ENCODE results near the gene DYNLRB1.

The DYNLRB1 gene

DNA sequence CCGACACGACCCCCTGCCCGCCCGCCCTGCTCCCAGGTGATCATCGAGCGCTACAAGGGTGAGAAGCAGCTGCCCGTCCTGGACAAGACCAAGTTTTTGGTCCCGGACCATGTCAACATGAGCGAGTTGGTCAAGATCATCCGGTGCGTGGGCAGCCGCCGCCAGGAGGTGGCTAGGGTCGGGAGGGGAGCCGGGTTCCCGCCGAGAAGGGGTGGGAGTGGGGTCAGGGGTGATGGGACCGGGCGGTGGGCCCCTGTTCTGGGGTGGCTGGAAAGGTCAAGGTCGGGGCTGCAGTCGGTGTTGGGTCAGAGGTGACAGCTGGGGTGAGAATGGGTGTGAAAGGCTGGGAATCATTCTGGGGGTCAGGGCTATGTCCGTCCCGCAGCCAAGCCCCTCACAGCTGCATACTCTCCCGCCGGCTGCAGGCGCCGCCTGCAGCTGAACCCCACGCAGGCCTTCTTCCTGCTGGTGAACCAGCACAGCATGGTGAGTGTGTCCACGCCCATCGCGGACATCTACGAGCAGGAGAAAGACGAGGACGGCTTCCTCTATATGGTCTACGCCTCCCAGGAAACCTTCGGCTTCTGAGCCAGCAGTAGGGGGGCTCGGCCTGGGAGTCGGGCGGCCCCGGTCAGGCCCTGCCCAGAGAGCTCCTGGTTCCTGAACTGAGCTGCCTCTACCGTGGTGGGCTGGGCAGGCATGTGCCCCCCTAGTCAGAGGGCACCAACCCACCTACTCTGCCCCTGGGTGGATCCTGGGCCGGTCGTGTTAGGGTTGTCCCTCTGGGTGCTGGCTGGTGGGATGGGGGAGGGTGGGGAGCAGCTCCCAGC lies 43.3 kb downstream of the DYNLRB1 start:
- DNase-seq, result peak; percentile 52

- peak; percentile 21 for DNase-seq
Measured at GRCh38 chr20:34560141-34560523, 43.9 kb downstream of the DYNLRB1 start.

DNA sequence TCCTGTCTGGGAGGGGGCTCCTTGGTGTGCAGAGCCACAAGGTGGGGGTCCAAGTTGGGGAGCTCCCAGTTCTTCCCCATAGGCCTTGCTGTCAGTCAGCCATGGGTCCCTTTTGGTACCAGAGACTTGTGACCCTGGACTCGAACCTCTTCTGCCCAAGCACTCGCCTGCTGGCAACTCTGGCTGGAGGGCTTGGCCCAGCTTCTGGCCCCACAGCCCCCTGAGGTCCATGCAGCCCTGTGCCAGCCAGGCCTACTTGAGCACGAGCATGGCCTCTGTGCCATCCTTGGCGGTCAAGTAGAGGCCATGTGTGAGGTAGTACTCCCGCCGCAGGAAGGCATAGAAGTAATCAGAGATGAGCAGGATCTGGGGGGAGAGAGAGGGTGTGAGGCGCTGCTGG lies 44.4 kb downstream of the DYNLRB1 start:
- DNase-seq, result no peak

- no peak for DNase-seq
Measured at GRCh38 chr20:34561661-34562060, 45.4 kb downstream of the DYNLRB1 start.

DNA sequence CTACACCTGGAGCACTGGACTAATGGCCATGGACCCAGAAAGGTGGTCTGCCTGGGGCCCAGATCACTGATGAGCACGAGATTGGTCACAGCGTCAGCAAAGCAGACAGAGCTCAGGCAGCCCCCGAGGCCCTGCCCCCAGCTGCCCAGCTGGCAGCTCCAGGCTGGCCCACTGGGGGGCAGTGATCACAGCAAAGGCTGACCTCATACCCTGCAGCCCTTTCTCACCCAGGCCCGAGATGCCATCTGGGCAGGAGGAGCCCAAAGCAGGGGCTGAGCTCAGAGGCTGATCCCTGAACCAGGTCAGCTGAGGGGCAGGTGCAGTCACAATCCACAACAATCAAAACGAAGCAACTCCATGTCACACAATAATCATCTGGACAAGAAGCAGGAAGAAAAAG lies 46.4 kb downstream of the DYNLRB1 start:
- DNase-seq, result peak; percentile 72

- DNase-seq, result no peak
Measured at GRCh38 chr20:34564833-34565232, 48.6 kb downstream of the DYNLRB1 start.

DNA sequence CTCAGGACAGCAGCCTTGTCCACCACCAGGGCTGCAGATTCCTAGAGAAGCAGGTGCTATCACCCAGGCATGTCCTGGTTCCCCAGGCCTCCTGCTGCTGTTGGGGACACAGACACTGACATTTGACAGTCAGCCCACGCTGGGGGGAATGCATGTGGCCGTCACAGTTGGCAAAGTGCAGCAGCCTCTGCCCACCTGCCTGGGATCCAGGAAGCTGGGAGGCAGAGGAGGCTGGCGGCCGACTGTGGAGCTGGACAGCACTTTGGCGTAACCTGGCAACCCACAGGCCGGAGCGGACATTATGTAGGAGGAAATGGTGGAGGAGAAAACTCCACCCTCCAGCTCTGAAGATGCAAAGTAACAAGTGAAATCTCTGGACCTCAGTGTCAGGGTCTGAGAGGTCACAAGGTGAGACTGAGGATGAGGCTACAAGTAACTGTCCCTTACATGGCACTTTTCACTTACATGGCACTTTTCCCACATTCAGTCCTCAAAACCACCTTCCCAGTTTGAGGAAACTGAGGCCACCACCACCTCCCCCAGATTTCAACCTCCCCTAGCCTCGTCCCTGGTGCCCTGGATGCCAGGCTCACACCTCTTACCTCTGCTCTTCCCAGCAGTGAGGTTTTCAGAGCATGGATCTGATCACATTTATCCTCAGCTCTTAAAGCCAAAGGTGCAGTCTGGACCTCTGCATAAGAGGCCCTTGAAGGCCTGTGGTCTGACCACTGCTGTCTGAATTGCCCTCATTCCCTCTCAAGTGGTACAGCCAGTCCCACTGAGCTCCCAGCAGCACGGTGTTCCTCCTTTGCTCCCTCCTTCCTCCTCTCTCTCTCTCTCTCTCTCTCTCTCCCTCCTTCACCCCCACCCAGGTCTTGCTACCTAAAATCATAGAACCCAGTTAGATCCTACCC lies 51.0 kb downstream of the DYNLRB1 start:
- DNase-seq, result no peak

GRCh38 chr20:34567892-34568865 lies 52.0 kb downstream of the DYNLRB1 start:
- DNase-seq, result no peak

DNA sequence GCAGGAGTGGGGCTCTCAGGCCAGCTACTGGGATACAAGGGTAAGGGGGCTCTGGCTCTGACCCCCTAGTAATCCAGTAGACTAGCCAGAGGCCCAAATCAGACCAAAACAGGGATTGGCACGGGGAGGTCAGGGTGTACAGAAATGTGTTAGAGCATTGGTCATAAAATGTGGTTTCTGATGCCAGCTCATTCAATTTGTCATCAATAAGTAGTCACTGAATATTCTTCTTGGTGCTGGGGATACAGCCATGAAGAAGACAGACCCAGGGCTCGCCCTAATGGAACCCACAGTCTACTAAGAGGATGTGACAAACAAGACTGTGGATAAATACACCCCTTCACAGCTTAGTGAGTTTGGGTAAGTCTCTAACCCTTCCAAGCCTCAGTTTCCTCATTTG lies 53.4 kb downstream of the DYNLRB1 start:
- DNase-seq, result no peak

DNA sequence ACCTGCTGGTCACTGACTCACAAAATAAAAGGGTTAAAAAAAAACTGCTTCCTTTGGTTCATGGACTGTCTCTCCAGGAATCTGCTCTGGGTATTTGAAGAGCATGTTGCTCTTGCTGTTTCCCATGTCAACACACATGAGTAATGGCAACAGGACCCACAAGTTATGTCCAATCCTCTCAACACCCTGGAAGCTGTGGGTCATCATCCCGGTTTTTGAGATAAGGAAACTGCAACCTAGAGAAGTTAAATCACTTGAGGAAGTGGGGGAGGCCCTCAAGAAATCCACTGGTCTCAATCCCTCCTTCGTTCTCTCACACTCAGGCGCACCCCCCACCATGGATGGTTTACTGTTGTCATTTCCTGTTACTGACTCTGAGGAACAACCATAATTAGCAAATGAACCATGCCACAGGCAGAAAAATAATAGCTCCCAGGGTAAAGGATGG lies 54.7 kb downstream of the DYNLRB1 start:
- DNase-seq, result no peak

- DNase-seq, result no peak
Measured at GRCh38 chr20:34571753-34572152, 55.5 kb downstream of the DYNLRB1 start.

DNA sequence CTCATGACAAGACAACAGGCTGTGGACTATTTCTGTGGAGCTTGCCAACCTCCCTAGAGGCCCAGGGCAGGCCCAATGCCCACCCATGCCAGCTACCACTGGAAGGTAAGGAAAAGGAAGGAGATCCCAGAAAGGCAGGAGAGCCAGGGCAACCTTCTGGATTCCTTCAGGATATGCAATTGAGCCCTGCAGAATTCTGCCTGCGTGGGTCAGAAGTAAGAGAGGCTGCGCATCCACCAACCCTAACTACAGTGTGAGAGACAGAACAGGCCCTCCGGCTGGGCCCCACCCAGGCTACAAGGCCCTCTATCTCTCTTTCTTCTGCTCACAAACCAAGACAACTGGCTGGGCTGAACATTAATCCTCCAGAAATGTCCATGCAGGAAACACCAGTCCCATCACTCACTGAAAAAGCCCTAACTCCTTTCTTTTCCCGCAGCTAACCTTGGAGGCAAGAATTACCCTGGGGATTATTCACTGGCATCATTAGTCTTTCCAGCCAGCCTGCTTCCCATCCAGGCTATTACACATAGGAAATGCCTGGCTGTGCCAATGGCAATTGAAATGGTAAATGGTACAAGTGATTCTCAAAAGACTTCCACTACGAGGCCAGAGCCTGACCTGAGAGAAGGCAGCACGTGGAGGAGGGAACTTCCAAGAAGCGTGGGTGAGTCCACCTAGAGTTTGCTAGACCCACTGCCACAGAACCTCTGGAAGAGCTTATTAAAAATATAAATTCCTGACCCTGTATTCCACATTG lies 57.5 kb downstream of the DYNLRB1 start:
- DNase-seq, result no peak

- no peak for DNase-seq
Measured at GRCh38 chr20:34574426-34574825, 58.2 kb downstream of the DYNLRB1 start.

DNA sequence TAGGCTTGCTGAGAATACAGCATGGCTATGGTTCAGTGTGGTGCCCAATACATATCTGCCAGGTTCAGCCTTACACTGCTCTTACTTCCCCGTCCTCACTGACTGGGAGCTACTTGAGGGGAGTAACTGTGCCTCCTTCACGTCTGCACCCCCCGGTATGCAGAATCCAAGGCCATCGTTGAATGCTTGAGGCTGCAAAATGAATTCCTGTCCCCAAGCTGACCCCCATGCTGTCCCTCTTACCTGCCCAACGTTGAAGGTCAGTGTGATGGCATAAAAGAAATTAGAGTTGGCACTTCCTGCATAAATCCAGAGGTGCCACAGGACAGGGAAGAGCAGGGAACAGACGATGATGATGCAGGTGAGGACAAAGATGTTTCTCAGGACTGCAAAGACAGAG lies 58.6 kb downstream of the DYNLRB1 start:
- no peak for DNase-seq

- DNase-seq, result no peak
Measured at GRCh38 chr20:34575271-34575670, 59.0 kb downstream of the DYNLRB1 start.

DNA sequence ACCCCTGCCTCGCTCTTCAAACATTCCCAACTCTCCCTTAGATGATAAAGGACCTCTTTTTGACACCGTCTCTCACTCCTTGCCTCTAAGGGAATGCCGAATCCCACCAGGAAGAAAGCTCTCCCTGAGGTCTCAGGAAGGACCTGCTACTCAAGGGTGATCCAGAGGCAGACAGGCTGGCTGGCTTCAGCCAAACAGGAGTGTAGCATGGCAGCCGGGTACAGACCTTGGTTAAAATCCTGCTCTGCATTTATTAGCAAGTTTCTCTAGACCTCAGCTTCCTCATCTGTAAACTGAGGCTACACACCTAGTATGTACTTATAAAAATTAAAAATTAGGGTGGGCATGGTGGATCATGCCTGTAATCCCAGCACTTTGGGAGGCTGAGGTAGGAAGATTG lies 59.5 kb downstream of the DYNLRB1 start:
- DNase-seq, result no peak

- DNase-seq, result no peak
Measured at GRCh38 chr20:34577061-34577460, 60.8 kb downstream of the DYNLRB1 start.

GRCh38 chr20:34578025-34578424 lies 61.8 kb downstream of the DYNLRB1 start:
- DNase-seq, result no peak

GRCh38 chr20:34578521-34578920 lies 62.3 kb downstream of the DYNLRB1 start:
- no peak for DNase-seq

- DNase-seq, result peak; percentile 87
Measured at GRCh38 chr20:34579191-34579978, 63.2 kb downstream of the DYNLRB1 start.

All from DMS53 (cell line).